HepG2 (cell line): ENCODE results near the gene ATP13A2. TPM values are rescaled to one million over a fixed set of nuclear protein-coding genes. Genes with fewer than 3 reads are reported as not detected.

Source experiments
- ATAC-seq: fragments of 200-7000 bp; cut with Tn5 transposase; 3 replicates; pipeline ENCODE4 v1.9.1; 2020; ENCODE audit warnings: mild to moderate bottlenecking, moderate library complexity
- BruUV-seq: library from RNA; stranded (reverse); fragments of 400-500 nt; replicated peaks from 2 replicates; lab custom pipeline; 2021; lab: Mats Ljungman, UMichigan
- CTCF ChIA-PET: fragments of 300-600 bp; formaldehyde crosslinking; extraction: SDS; loops from one replicate; lab custom pipeline; 2021; ENCODE audit warnings: low total read pairs, inconsistent platforms, low intra/inter-chr PET ratio; lab: Yijun Ruan, JAX
- POLR2A ChIA-PET: fragments of 350-600 bp; sonication (Branson Sonifier 250); formaldehyde crosslinking; loops from one replicate; lab custom pipeline; 2020; ENCODE audit warnings: antibody characterized with exemption, inconsistent platforms; lab: Yijun Ruan, JAX
- DNase-seq: peaks from one replicate; pipeline ENCODE4 v3.0.0-alpha.2; 2015; ENCODE audit warnings: low spot score
- FAIRE-seq: peaks from 3 replicates; lab custom pipeline; 2011; peaks lifted over from hg19 to GRCh38; lab: Jason Lieb, UNC
- H2AFZ ChIP-seq: one replicate; pipeline ENCODE4 v1.6.1; 2011; ENCODE audit warnings: low read length, inconsistent platforms
- H3K27ac ChIP-seq: fragments of 300-600 bp; 3 replicates; pipeline ENCODE4 v1.8.0; 2011; ENCODE audit warnings: mixed run types, mild to moderate bottlenecking, mixed read lengths, low read length, inconsistent platforms; ENCODE audit not compliant: insufficient read depth; ENCODE audit errors: extremely low read length
- H3K27me3 ChIP-seq, 2 experiments: fragments of 200-600 bp in 1 of 2; 2 replicates in 1 of 2; 3 replicates in 1 of 2; pipeline versions ENCODE4 v1.6.0 to v1.8.0; 2011; ENCODE audit warnings: low read length in 2 of 2, mild to moderate bottlenecking in 2 of 2, moderate library complexity in 2 of 2, inconsistent platforms in 1 of 2; ENCODE audit not compliant: insufficient read depth in 2 of 2, control insufficient read depth in 1 of 2
- H3K36me3 ChIP-seq, 2 experiments: fragments of 200-600 bp in 1 of 2; replicated peaks in 1 of 2; 2 replicates in 1 of 2; 3 replicates in 1 of 2; pipeline versions ENCODE4 v1.5.1 to v1.8.0; 2011; ENCODE audit warnings: low read length in 2 of 2, inconsistent platforms in 1 of 2; ENCODE audit not compliant: insufficient read depth in 2 of 2, control insufficient read depth in 1 of 2
- H3K4me1 ChIP-seq: 2 replicates; pipeline ENCODE4 v1.5.1; 2012; ENCODE audit warnings: low read length, inconsistent platforms; ENCODE audit not compliant: insufficient read depth
- H3K4me2 ChIP-seq: 2 replicates; pipeline ENCODE4 v1.6.0; 2011; ENCODE audit warnings: low read depth, low read length, inconsistent platforms
- H3K4me3 ChIP-seq, 3 experiments: fragments of 200-600 bp in 1 of 3; sonication (generic), shearing (Covaris generic) in 1 of 3; replicated peaks in 1 of 3; 2 replicates each; pipeline ENCODE4 v1.5.1; 2011 to 2016; ENCODE audit warnings: low read length in 3 of 3, inconsistent platforms in 2 of 3, low read depth in 2 of 3, mild to moderate bottlenecking in 2 of 3, control low read depth in 1 of 3, mixed read lengths in 1 of 3; ENCODE audit not compliant: insufficient read depth in 1 of 3
- H3K79me2 ChIP-seq: one replicate; pipeline ENCODE4 v1.6.1; 2011; ENCODE audit warnings: low read length, inconsistent platforms; ENCODE audit not compliant: insufficient read depth
- H3K9ac ChIP-seq: 2 replicates; pipeline ENCODE4 v1.6.0; 2011; ENCODE audit warnings: mild to moderate bottlenecking, low read depth, low read length, inconsistent platforms; ENCODE audit not compliant: insufficient read depth
- H3K9me3 ChIP-seq: 2 replicates; pipeline ENCODE4 v1.5.1; 2012; ENCODE audit warnings: mild to moderate bottlenecking, low read length
- H4K20me1 ChIP-seq: 2 replicates; pipeline ENCODE4 v1.6.0; 2011; ENCODE audit warnings: inconsistent platforms, mild to moderate bottlenecking, low read length, moderate library complexity; ENCODE audit not compliant: insufficient read depth
- KLF6 ChIP-seq: IDR thresholded peaks from 2 replicates; pipeline ENCODE4 v1.8.0; 2016; ENCODE audit warnings: missing biosample characterization, missing genetic modification reagents
- NCOR1 ChIP-seq: fragments of 200-600 bp; sonication (generic); IDR thresholded peaks from 2 replicates; pipeline ENCODE4 v1.7.0; 2017; ENCODE audit warnings: antibody characterized with exemption, low read length, borderline replicate concordance
- ZNF629 ChIP-seq: sonication (generic); formaldehyde crosslinking; conservative IDR thresholded peaks from 2 replicates; pipeline ENCODE4 v1.5.0; 2020; ENCODE audit warnings: missing genetic modification reagents
- ZNF674 ChIP-seq: sonication (generic); formaldehyde crosslinking; IDR thresholded peaks from 2 replicates; pipeline ENCODE4 v1.5.0; 2020; ENCODE audit warnings: low read depth, mild to moderate bottlenecking, missing genetic modification reagents
- whole genome bisulfite sequencing: methylation state at CpG from one replicate; pipeline ENCODE4 v1.1.6; 2017; ENCODE audit warnings: low lambda C conversion rate; 5-methylcytosine and 5-hydroxymethylcytosine counted together
- in situ Hi-C: cut with HindIII; loops from 2 replicates; pipeline ENCODE4 v1.10.0; 2017; ENCODE audit warnings: low pct_unique_long_range_greater_than_20kb; ENCODE audit not compliant: extremely low pct_ligation_motif_present
- intact Hi-C: fragments of 100-400 bp; cut with micrococcal nuclease; formaldehyde crosslinking; loops from one replicate; pipeline ENCODE4 v1.10.0; 2022; ENCODE audit not compliant: unreplicated experiment
- polyA plus RNA-seq, 8 experiments: library from polyadenylated mRNA; depleted of rRNA in 3 of 8; stranded (reverse) in 7 of 8; unstranded in 1 of 8; fragments of >200 nt; fragmentation: Illumina TruSeq in 4 of 8; extraction: Trizol in 4 of 8; gene quantifications; 2 replicates each; pipeline versions ENCODE4 v1.2.1 to v1.2.3, GENCODE V29; 2011 to 2016; ENCODE audit warnings: low read depth in 4 of 8, missing spikeins in 1 of 8, mixed read lengths in 1 of 8; ENCODE audit not compliant: insufficient read depth in 1 of 8
- total RNA-seq, 5 experiments: library from RNA; depleted of rRNA; stranded (reverse); fragments of >200 nt; fragmentation: Illumina TruSeq; extraction: Trizol; gene quantifications; 2 replicates each; pipeline ENCODE4 v1.2.3, GENCODE V29; 2016; ENCODE audit warnings: low read depth in 1 of 5

Gene ATP13A2
- total and polyA plus RNA-seq, 2 of the 13 experiments (the other 11 are each of a cell fraction or from before 2014, with no cell fraction given), result 13.2 to 16.2 TPM

GRCh38 chr1:17004466-17005364 lies 7.0 kb downstream of the ATP13A2 start:
- peaks cover 8 to 22% of the 10 kb centered on the region in 2 experiments; a peak in 3 of 5 replicates for H3K36me3 ChIP-seq
- H4K20me1 ChIP-seq, result no peaks in the 10 kb centered on the region
- H3K27me3 ChIP-seq, result no peaks in the 10 kb centered on the region
- no peak for ATAC-seq
- H3K79me2 ChIP-seq, result no peaks in the 10 kb centered on the region
- FAIRE-seq, result no peak
- ChIA-PET POLR2A (no interaction called here), CTCF (no interaction called here)
- no peak overlapping the region for H3K9ac ChIP-seq
- in situ Hi-C loops, result no loop called here
- WGBS, result 94% methylated on average over 18 of the region's 24 CpGs
- no TSS peak for BruUV-seq
- no peak overlapping the region for H2AFZ ChIP-seq
- peak; percentile 85 for TF ChIP-seq ZNF629 (CRISPR knock-in tag)
- no peak for TF ChIP-seq KLF6 (CRISPR knock-in tag)
- no peak for TF ChIP-seq ZNF674
- no peak overlapping the region for H3K4me3 ChIP-seq
- no peak overlapping the region for H3K4me2 ChIP-seq
- no peaks in the 10 kb centered on the region for H3K9me3 ChIP-seq
- no peak for DNase-seq
- no peak overlapping the region for H3K27ac ChIP-seq
- H3K4me1 ChIP-seq, result peaks cover 4% of the 10 kb centered on the region
- intact Hi-C loops, result no loop called here

- in situ Hi-C loops, result no loop called here
- Histone ChIP-seq H3K4me3 (no peak overlapping the region), H4K20me1 (no peaks in the 10 kb centered on the region), H3K4me1 (no peaks in the 10 kb centered on the region), H3K4me2 (no peak overlapping the region), H2AFZ (no peak overlapping the region), H3K36me3 (peaks cover 8 to 22% of the 10 kb centered on the region in 2 experiments; a peak in 3 of 5 replicates), H3K9me3 (no peaks in the 10 kb centered on the region), H3K27me3 (no peaks in the 10 kb centered on the region), H3K27ac (no peak overlapping the region), H3K79me2 (no peaks in the 10 kb centered on the region), H3K9ac (no peak overlapping the region)
- TF ChIP-seq NCOR1 (no peak), ZNF629 (CRISPR knock-in tag) (peak; percentile 87)
- FAIRE-seq (no peak), ATAC-seq (no peak), DNase-seq (no peak)
- ChIA-PET POLR2A (no interaction called here), CTCF (no interaction called here)
- BruUV-seq, result no TSS peak
- 90% methylated on average over 2 of the region's 4 CpGs for WGBS
- intact Hi-C loops, result no loop called here
These were observed 9.2 kb downstream of the ATP13A2 start for GRCh38 chr1:17002524-17002902.
